Astrocyte of the cerebellum (primary cell): ENCODE data around the gene MAB21L3.

Source experiments
- DNase-seq: peaks from one replicate; pipeline ENCODE4 v3.0.0-alpha.2; 2011; ENCODE audit warnings: low read depth
- H3K4me3 ChIP-seq: 2 replicates; pipeline ENCODE4 v1.5.1; 2011; ENCODE audit warnings: mild to moderate bottlenecking, low read depth, low read length, moderate library complexity
- CTCF ChIP-seq: IDR thresholded peaks from 2 replicates; pipeline ENCODE4 v1.5.1; 2012; ENCODE audit warnings: low read length, low read depth, moderate library complexity, mild to moderate bottlenecking; ENCODE audit errors: missing control alignments
- in situ Hi-C: cut with HindIII; loops from 2 replicates; pipeline ENCODE4 v1.10.0; 2017; ENCODE audit warnings: low sequenced_read_pairs

The MAB21L3 gene

GRCh38 chr1:116164604-116165368 lies 53.6 kb downstream of the MAB21L3 start:
- in situ Hi-C loops = loop anchor here (25.0 kb wide), 1 partner anchor 323 kb away; no protein-coding TSS in a partner anchor
- H3K4me3 ChIP-seq = no peak overlapping the region
- TF ChIP-seq CTCF = no peak
- DNase-seq = no peak

GRCh38 chr1:116165572-116165971 lies 54.4 kb downstream of the MAB21L3 start:
- no peak for TF ChIP-seq CTCF
- in situ Hi-C loops = loop anchor here (25.0 kb wide), 1 partner anchor 322 kb away; no protein-coding TSS in a partner anchor
- no peak for DNase-seq
- no peak overlapping the region for H3K4me3 ChIP-seq

GRCh38 chr1:116166011-116166571 lies 54.9 kb downstream of the MAB21L3 start:
- in situ Hi-C loops = loop anchor here (25.0 kb wide), 1 partner anchor 321 kb away; no protein-coding TSS in a partner anchor
- no peak overlapping the region for H3K4me3 ChIP-seq
- no peak for DNase-seq
- no peak for TF ChIP-seq CTCF

- no peak overlapping the region for H3K4me3 ChIP-seq
- no peak for DNase-seq
- no peak for TF ChIP-seq CTCF
- in situ Hi-C loops = loop anchor here (25.0 kb wide), 1 partner anchor 321 kb away; no protein-coding TSS in a partner anchor
These were observed 55.5 kb downstream of the MAB21L3 start for GRCh38 chr1:116166655-116167054.

DNA sequence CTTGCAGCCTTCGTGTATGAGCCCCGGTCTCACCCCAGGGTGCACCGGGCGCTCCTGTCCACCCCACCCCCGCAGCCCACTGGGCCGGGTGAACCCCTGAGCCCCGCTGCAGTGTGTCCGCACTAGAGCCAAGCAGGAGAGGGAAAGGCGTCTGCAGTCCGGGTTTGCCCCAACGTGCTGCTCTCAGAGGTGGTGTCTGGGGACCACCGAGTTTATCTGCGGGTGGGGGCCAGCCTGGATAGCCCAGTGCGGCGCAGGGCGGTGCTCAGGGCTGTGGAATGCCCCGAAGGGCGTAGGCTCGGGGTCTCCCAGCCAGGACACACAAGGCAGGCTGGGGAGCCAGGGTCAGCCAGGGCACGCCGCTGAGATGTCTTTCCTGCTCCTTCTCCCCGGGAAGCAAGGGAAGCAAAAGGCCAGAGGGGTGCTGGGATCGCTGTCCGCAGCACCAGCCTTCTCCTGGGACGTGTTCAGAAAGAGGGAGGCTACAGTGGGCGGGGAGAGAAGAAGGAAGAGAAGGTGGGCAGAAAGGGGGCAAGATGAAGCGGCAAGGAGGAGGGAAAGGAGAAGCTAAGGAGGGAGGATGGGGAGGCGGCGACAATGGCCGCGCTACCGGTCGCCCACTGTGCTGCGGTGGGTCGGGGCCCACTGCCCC lies 56.6 kb downstream of the MAB21L3 start:
- TF ChIP-seq CTCF = no peak
- DNase-seq = no peak
- in situ Hi-C loops = loop anchor here (25.0 kb wide), 1 partner anchor 320 kb away; no protein-coding TSS in a partner anchor
- H3K4me3 ChIP-seq = peak overlapping the region; percentile 50

DNA sequence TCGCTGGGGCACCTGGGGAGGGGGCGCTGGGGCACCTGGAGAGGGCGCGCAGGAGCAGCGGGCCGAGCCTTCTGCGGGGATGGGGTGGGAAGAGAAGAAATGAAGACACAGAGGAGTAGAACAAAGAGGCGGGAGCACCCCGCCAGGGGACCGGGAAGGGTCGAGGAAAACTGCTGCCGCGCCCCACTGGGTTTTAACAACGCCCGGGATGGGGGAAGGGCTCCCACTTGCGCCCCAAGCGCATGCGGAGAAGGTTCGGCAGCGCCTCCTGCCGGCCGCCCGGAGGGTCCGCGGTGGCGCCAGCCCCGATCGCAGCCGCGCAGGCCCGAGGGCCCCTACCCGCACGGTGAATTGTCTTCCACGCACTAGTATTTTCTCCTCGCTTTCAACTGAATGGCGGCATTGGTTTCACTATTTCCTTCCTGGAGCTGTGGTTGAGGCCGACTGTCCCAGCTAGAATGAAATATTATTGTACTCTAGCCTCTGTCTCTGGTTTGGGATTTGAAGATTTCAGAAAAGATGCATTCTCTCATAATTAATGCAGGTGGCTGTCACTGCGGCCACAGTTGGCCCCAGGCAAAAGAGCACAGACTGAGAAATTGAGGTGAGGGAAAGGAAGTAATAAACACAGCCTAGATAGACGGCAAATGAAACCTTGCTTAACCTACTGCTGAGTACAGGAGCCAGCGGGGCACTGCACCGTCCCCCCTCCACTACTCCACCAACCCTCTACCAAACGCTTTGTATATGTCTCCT lies 57.3 kb downstream of the MAB21L3 start:
- peak overlapping the region; percentile 50 for H3K4me3 ChIP-seq
- in situ Hi-C loops = loop anchor here (25.0 kb wide), 1 partner anchor 319 kb away; no protein-coding TSS in a partner anchor
- DNase-seq = peak; percentile 8
- peak; percentile 82 for TF ChIP-seq CTCF
